K562 (cell line): Measurements from ENCODE around the gene CHCHD10. TPM values are rescaled to one million over a fixed set of nuclear protein-coding genes. Genes with fewer than 3 reads are reported as not detected.

Source experiments
- CXXC5 ChIP-seq: fragments of 250-450 bp; sonication (Bioruptor Pico); IDR thresholded peaks from 2 replicates; pipeline ENCODE4 v1.8.0; 2022; ENCODE audit warnings: inconsistent platforms, mild to moderate bottlenecking, moderate library complexity
- ETS2 ChIP-seq: IDR thresholded peaks from 2 replicates; pipeline ENCODE4 v1.6.1; 2016; ENCODE audit warnings: borderline replicate concordance, missing genetic modification characterization, mild to moderate bottlenecking, moderate library complexity, missing compliant biosample characterization; ENCODE audit not compliant: poor library complexity, severe bottlenecking
- HCFC1 ChIP-seq: IDR thresholded peaks from 2 replicates; pipeline ENCODE4 v1.6.1; 2012; ENCODE audit warnings: low read depth, low read length, improper control_type of control experiment
- HDAC3 ChIP-seq: fragments of 450-650 bp; IDR thresholded peaks from 2 replicates; pipeline ENCODE4 v1.6.1; 2018; ENCODE audit warnings: borderline replicate concordance, mild to moderate bottlenecking, moderate library complexity; ENCODE audit not compliant: partially characterized antibody
- KLF10 ChIP-seq: fragments of 250-450 bp; sonication (Bioruptor Pico); IDR thresholded peaks from 2 replicates; pipeline ENCODE4 v1.6.1; 2021; ENCODE audit warnings: matching md5 sums
- MCM2 ChIP-seq: fragments of 450-650 bp; IDR thresholded peaks from 2 replicates; pipeline ENCODE4 v1.6.1; 2017; ENCODE audit warnings: low read depth, mild to moderate bottlenecking
- PCBP2 ChIP-seq: fragments of 200-400 bp; formaldehyde crosslinking; IDR thresholded peaks from 2 replicates; pipeline ENCODE4 v1.6.1; 2018; ENCODE audit warnings: low read length, low read depth, mild to moderate bottlenecking, moderate library complexity; ENCODE audit not compliant: poor library complexity, severe bottlenecking
- PYGO2 ChIP-seq: fragments of 450-650 bp; IDR thresholded peaks from 2 replicates; pipeline ENCODE4 v1.6.1; 2016; ENCODE audit warnings: mild to moderate bottlenecking, missing genetic modification characterization, moderate library complexity, missing compliant biosample characterization
- RCOR1 ChIP-seq, 2 experiments: IDR thresholded peaks; 2 replicates each; pipeline ENCODE4 v1.6.1; 2012; ENCODE audit warnings: low read depth in 2 of 2, low read length in 2 of 2, borderline replicate concordance in 1 of 2, improper control_type of control experiment in 1 of 2
- SRSF9 ChIP-seq: fragments of 200-400 bp; formaldehyde crosslinking; IDR thresholded peaks from 2 replicates; pipeline ENCODE4 v1.6.1; 2017; ENCODE audit warnings: low read depth, low read length, borderline replicate concordance
- ZNF165 ChIP-seq: fragments of 250-450 bp; sonication (Bioruptor Pico); IDR thresholded peaks from 2 replicates; pipeline ENCODE4 v1.4.0; 2020; ENCODE audit warnings: borderline replicate concordance
- ZNF584 ChIP-seq: fragments of 200-800 bp; sonication (Bioruptor generic); IDR thresholded peaks from 2 replicates; pipeline ENCODE4 v1.6.1; 2016; ENCODE audit warnings: low read depth, mild to moderate bottlenecking, missing genetic modification characterization, missing compliant biosample characterization
- ZSCAN29 ChIP-seq: fragments of 450-650 bp; IDR thresholded peaks from 2 replicates; pipeline ENCODE4 v1.6.1; 2017
- polyA plus RNA-seq, 8 experiments: library from polyadenylated mRNA; depleted of rRNA in 4 of 8; stranded (reverse) in 5 of 8; unstranded in 3 of 8; fragments of >200 nt; fragmentation: Nextera tagmentation in 2 of 8; fragmentation: Illumina TruSeq in 1 of 8; extraction: Ambion mirVana in 2 of 8; extraction: Trizol in 1 of 8; gene quantifications; 2 replicates each; pipeline versions ENCODE4 v1.2.1 to v1.2.3, GENCODE V29; 2011 to 2014; ENCODE audit warnings: inconsistent platforms in 1 of 8, missing spikeins in 1 of 8
- total RNA-seq, 7 experiments: library from RNA; depleted of rRNA in 6 of 7; stranded (reverse); fragments of >200 nt in 6 of 7; fragmentation: Illumina TruSeq in 2 of 7; extraction: Trizol in 2 of 7; gene quantifications; 2 replicates each; pipeline versions ENCODE4 v1.2.1 to v1.2.3, GENCODE V29; 2011 to 2021; ENCODE audit warnings: low replicate concordance in 1 of 7
- TF ChIP-seq, protein P1 (sequence below): fragments of 450-650 bp; IDR thresholded peaks from 2 replicates; pipeline ENCODE4 v1.7.0; 2016; ENCODE audit warnings: borderline replicate concordance
- TF ChIP-seq, protein P2 (sequence below): sonication (generic); formaldehyde crosslinking; IDR thresholded peaks from 2 replicates; pipeline ENCODE4 v1.8.0; 2022; ENCODE audit warnings: missing genetic modification reagents, mild to moderate bottlenecking, moderate library complexity, borderline replicate concordance
- TF ChIP-seq, protein P3 (sequence below): fragments of 450-650 bp; IDR thresholded peaks from 2 replicates; pipeline ENCODE4 v1.6.1; 2016; ENCODE audit warnings: antibody characterized with exemption
- TF ChIP-seq, protein P4 (sequence below): sonication (generic); formaldehyde crosslinking; IDR thresholded peaks from 2 replicates; pipeline ENCODE4 v1.8.1; 2023; ENCODE audit warnings: missing genetic modification reagents, mild to moderate bottlenecking, borderline replicate concordance

Gene CHCHD10
- total and polyA plus RNA-seq, 9 of the 15 experiments (the other 6 are each of a cell fraction or from before 2014, with no cell fraction given): 15.2 to 292 (median 102) TPM

DNA sequence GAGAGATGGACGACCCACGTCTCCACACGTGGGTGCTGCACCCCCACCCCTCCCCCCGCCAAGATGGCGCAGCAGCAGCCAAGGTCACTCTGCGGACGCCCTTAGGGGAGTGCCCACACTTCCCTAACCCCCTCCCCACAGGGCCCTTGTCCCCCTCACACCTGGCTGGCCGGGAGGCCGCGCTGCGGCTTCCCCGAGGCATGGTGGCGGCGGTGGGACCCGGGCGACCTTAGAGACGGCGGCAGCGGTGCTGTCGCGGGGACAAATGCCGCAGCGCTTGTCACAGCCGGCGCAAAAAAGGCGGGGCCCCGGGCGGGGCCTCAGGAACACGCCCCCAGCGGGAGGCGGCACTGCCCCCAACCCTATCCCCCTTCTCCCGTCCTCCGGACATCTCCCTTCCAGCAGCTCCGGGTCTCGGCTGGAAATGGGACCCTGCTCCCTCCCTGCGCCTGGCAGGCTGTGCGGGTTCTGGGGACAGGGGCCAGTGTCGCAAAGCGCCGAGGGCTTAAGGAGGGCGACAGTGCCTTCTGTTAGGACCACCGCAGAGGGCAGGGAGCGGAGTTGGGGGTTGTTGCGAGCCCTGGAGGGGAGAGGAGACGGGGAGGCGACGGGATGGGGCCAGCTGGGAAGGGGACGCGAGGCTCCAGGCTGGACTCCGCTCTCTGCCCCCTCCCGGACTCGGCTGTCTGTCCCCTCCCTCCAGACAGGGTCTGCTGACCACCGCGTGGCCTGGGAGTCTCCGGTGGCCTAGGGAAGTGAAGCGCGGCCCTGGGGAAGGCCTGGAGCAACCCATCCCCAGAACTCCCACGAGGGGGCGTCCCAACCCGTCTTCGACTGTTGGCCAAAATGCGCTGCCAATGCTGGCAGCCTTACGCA, at the start of gene CHCHD10 (continued):
- TF ChIP-seq, protein P1, sequence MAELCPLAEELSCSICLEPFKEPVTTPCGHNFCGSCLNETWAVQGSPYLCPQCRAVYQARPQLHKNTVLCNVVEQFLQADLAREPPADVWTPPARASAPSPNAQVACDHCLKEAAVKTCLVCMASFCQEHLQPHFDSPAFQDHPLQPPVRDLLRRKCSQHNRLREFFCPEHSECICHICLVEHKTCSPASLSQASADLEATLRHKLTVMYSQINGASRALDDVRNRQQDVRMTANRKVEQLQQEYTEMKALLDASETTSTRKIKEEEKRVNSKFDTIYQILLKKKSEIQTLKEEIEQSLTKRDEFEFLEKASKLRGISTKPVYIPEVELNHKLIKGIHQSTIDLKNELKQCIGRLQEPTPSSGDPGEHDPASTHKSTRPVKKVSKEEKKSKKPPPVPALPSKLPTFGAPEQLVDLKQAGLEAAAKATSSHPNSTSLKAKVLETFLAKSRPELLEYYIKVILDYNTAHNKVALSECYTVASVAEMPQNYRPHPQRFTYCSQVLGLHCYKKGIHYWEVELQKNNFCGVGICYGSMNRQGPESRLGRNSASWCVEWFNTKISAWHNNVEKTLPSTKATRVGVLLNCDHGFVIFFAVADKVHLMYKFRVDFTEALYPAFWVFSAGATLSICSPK: no peak
- TF ChIP-seq ZNF584: no peak
- no peak for TF ChIP-seq RCOR1 (IDR thresholded peaks at IDR 0.05; ENCODE audit: borderline replicate concordance in 1 of 2, low read depth in 2 of 2, low read length in 2 of 2)
- no peak for TF ChIP-seq SRSF9
- TF ChIP-seq, protein P2, sequence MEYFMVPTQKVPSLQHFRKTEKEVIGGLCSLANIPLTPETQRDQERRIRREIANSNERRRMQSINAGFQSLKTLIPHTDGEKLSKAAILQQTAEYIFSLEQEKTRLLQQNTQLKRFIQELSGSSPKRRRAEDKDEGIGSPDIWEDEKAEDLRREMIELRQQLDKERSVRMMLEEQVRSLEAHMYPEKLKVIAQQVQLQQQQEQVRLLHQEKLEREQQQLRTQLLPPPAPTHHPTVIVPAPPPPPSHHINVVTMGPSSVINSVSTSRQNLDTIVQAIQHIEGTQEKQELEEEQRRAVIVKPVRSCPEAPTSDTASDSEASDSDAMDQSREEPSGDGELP (CRISPR knock-in tag): peak; percentile 59; the same call in 1 of the 2 replicates
- TF ChIP-seq HDAC3: no peak
- TF ChIP-seq ZNF165: no peak
- TF ChIP-seq, protein P3, sequence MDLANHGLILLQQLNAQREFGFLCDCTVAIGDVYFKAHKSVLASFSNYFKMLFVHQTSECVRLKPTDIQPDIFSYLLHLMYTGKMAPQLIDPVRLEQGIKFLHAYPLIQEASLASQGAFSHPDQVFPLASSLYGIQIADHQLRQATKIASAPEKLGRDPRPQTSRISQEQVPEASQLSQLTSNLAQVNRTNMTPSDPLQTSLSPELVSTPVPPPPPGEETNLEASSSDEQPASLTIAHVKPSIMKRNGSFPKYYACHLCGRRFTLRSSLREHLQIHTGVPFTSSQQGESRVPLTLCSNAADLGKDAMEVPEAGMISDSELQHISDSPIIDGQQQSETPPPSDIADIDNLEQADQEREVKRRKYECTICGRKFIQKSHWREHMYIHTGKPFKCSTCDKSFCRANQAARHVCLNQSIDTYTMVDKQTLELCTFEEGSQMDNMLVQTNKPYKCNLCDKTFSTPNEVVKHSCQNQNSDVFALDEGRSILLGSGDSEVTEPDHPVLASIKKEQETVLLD: no peak
- no peak for TF ChIP-seq ETS2
- TF ChIP-seq KLF10 (CRISPR knock-in tag): no peak
- no peak for TF ChIP-seq PCBP2
- TF ChIP-seq PYGO2 (tag): no peak
- TF ChIP-seq, protein P4, sequence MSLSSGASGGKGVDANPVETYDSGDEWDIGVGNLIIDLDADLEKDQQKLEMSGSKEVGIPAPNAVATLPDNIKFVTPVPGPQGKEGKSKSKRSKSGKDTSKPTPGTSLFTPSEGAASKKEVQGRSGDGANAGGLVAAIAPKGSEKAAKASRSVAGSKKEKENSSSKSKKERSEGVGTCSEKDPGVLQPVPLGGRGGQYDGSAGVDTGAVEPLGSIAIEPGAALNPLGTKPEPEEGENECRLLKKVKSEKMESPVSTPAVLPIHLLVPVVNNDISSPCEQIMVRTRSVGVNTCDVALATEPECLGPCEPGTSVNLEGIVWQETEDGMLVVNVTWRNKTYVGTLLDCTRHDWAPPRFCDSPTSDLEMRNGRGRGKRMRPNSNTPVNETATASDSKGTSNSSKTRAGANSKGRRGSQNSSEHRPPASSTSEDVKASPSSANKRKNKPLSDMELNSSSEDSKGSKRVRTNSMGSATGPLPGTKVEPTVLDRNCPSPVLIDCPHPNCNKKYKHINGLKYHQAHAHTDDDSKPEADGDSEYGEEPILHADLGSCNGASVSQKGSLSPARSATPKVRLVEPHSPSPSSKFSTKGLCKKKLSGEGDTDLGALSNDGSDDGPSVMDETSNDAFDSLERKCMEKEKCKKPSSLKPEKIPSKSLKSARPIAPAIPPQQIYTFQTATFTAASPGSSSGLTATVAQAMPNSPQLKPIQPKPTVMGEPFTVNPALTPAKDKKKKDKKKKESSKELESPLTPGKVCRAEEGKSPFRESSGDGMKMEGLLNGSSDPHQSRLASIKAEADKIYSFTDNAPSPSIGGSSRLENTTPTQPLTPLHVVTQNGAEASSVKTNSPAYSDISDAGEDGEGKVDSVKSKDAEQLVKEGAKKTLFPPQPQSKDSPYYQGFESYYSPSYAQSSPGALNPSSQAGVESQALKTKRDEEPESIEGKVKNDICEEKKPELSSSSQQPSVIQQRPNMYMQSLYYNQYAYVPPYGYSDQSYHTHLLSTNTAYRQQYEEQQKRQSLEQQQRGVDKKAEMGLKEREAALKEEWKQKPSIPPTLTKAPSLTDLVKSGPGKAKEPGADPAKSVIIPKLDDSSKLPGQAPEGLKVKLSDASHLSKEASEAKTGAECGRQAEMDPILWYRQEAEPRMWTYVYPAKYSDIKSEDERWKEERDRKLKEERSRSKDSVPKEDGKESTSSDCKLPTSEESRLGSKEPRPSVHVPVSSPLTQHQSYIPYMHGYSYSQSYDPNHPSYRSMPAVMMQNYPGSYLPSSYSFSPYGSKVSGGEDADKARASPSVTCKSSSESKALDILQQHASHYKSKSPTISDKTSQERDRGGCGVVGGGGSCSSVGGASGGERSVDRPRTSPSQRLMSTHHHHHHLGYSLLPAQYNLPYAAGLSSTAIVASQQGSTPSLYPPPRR (CRISPR knock-in tag): no peak
- TF ChIP-seq HCFC1: peak; percentile 25; the same call in 1 of the 2 replicates
- peak; percentile 68 for TF ChIP-seq CXXC5 (CRISPR knock-in tag)
- TF ChIP-seq MCM2: no peak
- peak; percentile 77; the same call in 1 of the 2 replicates for TF ChIP-seq ZSCAN29
